Left ventricle myocardium inferior (tissue), 1 donor: Measurements from ENCODE around the gene NOL4L. TPM values are rescaled to one million over a fixed set of nuclear protein-coding genes. Genes with fewer than 3 reads are reported as not detected.

Experiments used
- DNase-seq: peaks from one replicate; pipeline ENCODE4 v3.0.0-alpha.2; 2020
- H3K27ac ChIP-seq: fragments of 200-600 bp; replicated peaks from 2 replicates; pipeline ENCODE4 v1.8.0; 2021
- H3K27me3 ChIP-seq: fragments of 200-600 bp; 2 replicates; pipeline ENCODE4 v1.8.0; 2021; ENCODE audit warnings: low read depth
- H3K36me3 ChIP-seq: fragments of 200-600 bp; 2 replicates; pipeline ENCODE4 v1.8.0; 2021
- H3K4me1 ChIP-seq: fragments of 200-600 bp; 2 replicates; pipeline ENCODE4 v1.8.0; 2021
- H3K4me3 ChIP-seq: fragments of 200-600 bp; 2 replicates; pipeline ENCODE4 v1.8.0; 2021; ENCODE audit warnings: mild to moderate bottlenecking, moderate library complexity
- H3K9me3 ChIP-seq: fragments of 200-600 bp; replicated peaks from 2 replicates; pipeline ENCODE4 v1.8.0; 2021
- intact Hi-C: fragments of 100-400 bp; cut with micrococcal nuclease; formaldehyde crosslinking; loops from one replicate; pipeline ENCODE4 v1.11.0; 2022
- total RNA-seq: library from RNA; stranded (reverse); fragmentation: NEBNext Ultra II Directional; extraction: Animal tissue kit (Norgen Biotek cat#: 25700); gene quantifications from one replicate; pipeline ENCODE4 v1.2.1, GENCODE V29; 2021
- TF ChIP-seq, protein P1 (sequence below): fragments of 200-600 bp; IDR thresholded peaks from 2 replicates; pipeline ENCODE4 v1.8.0; 2021; ENCODE audit warnings: antibody characterized with exemption, mild to moderate bottlenecking, borderline replicate concordance
- donor health status: DM: no; HTN: yes; CAD: no; lungs with severe emphysema.

The NOL4L gene
- total RNA-seq, 1 donor from 2014 or later, result 5.6 TPM

DNA sequence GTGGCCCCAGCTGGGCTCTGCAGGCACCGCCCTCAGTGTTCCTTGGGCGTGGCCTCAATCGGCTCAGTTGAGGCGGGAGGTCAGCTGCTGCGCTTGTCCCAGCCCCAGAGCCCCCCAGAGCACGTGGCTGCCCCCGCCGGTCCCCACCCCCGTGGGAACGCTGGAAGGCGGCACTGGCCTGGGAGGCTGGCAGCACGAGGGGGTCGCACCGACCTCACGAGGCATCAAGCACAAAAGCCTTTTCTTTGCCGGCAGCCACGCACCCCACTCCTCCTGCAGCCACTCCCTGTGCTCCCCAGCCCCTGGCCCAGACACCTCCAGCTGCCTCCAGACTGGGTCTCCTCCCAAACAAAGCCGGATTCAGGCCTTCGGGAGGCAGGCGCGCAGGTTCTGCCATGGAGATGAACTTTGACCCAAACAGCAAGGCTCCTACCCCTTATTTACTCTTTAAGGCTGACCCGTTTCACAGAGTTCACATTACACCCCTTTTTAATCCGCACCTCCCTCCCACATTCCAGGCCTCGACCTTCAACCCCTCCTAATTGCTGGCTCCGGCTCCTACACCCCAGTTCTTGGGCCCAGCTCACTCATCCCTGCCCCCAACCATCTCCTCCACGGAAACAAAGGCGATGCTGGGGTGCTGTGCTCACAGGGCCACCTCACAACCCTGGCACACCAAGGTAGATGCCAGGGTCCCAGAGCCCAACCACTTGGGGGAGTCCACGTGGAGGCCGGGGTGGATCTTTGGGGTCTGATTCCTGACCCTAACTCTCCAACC lies 111.7 kb downstream of the NOL4L start:
- peaks cover 95% of the 10 kb centered on the region for H3K4me1 ChIP-seq
- TF ChIP-seq, protein P1, sequence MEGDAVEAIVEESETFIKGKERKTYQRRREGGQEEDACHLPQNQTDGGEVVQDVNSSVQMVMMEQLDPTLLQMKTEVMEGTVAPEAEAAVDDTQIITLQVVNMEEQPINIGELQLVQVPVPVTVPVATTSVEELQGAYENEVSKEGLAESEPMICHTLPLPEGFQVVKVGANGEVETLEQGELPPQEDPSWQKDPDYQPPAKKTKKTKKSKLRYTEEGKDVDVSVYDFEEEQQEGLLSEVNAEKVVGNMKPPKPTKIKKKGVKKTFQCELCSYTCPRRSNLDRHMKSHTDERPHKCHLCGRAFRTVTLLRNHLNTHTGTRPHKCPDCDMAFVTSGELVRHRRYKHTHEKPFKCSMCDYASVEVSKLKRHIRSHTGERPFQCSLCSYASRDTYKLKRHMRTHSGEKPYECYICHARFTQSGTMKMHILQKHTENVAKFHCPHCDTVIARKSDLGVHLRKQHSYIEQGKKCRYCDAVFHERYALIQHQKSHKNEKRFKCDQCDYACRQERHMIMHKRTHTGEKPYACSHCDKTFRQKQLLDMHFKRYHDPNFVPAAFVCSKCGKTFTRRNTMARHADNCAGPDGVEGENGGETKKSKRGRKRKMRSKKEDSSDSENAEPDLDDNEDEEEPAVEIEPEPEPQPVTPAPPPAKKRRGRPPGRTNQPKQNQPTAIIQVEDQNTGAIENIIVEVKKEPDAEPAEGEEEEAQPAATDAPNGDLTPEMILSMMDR, result no peak

DNA sequence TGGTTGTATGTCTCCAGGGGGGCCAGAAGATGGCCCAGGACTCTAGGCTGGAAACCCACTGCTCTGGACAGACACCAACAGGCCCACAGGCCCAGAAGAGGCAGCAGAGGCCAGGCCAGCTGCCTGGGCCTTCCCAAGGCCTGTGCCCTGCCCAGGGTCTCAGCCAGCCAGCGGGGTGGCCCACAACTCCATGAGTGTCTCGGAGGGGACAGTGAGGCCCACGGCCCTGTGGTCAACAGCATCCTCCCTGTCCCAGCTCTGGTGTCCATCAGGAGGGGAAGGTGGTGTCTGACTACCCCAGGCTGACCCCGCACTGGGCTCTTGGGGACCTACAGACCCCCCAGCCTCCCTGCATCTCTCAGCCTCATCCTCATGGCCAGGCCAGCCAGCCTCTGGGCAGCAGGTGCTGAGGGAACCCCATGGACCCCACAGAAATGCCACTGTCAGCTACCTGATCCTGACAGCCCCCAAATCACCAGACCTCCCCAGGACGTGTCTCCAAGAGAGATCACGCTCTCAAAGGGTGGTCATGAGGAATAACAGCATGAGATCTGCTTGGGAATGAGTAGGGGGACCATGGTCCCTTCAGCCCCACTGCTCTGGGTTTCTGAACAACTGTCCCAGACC lies 112.4 kb downstream of the NOL4L start:
- Histone ChIP-seq H3K4me3 (peak overlapping the region; percentile 56), H3K9me3 (no peaks in the 10 kb centered on the region), H3K36me3 (peaks cover 4% of the 10 kb centered on the region), H3K4me1 (peaks cover 99% of the 10 kb centered on the region), H3K27me3 (no peaks in the 10 kb centered on the region), H3K27ac (peak overlapping the region; percentile 92)
- DNase-seq, result no peak
- TF ChIP-seq, protein P1, result no peak
- intact Hi-C loops, result no loop called here

More for the DNA sequence above, 111.7 kb downstream of the NOL4L start:
- peak overlapping the region; percentile 92 for H3K27ac ChIP-seq
- DNase-seq, result no peak
- intact Hi-C loops, result no loop called here
- peak overlapping the region; percentile 56 for H3K4me3 ChIP-seq
- H3K27me3 ChIP-seq, result no peaks in the 10 kb centered on the region
- no peaks in the 10 kb centered on the region for H3K9me3 ChIP-seq
- H3K36me3 ChIP-seq, result peaks cover 4% of the 10 kb centered on the region

DNA sequence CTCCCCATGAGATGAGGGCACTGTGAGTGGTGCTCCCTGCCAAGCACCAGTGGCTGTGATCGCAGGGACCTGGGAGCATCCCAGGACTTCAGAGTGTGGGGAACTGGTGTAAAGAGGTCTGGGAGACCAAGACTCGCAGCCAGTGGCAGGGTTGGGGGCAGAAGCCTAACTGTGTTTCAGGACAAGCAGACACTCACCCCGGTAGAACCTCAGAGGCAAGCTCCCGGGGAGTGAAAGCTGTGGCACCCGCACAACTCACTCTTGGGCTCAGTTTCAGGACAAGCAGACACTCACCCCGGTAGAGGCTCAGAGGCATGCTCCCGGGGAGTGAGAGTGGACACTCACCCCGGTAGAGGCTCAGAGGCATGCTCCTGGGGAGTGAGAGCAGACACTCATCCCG lies 114.2 kb downstream of the NOL4L start:
- no peaks in the 10 kb centered on the region for H3K9me3 ChIP-seq
- no peak overlapping the region for H3K4me3 ChIP-seq
- H3K36me3 ChIP-seq, result peaks cover 4% of the 10 kb centered on the region
- H3K27me3 ChIP-seq, result no peaks in the 10 kb centered on the region
- peaks cover 99% of the 10 kb centered on the region for H3K4me1 ChIP-seq
- TF ChIP-seq, protein P1, result no peak
- intact Hi-C loops, result no loop called here
- no peak for DNase-seq
- H3K27ac ChIP-seq, result peak overlapping the region; percentile 90

DNA sequence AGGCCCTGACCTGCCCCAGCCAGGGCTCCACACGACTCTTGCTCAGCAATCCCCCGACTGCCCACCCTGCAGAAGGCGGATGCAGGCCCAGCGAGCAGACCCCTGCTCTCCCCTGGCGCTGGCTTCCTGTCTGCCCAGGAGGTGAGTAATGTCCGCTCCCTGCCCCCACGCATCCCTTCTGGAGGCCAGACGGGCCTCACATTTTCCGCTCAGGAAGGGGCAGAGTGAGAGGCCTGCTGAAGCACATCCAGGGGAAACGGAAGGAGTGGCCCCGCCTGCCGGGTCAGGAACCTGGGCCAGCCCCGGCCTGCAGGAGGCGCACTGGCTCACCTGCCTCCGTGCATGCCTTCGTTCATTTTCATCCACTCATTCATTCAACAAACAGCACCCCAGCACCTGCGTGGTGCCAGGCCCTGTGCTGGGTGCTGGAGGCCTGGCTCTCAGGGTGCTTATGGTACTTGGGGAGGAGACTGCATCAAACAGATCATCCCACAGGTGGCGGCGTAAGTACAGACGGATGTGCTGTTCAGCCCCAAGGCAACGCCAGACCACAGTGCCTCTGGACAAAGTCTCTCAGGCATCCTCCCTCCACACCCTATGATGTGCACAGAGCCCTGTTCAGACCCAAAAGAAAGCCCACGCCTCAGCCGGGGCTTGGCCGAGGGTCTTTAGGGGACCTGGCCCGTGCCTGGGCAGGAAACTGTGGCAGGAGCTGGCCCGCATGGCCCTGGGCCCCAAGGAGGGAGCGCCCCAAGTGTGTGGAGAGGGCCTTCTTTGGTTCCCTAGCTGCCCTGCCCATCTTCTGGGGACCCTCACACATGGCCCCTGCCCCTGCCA lies 114.9 kb downstream of the NOL4L start:
- Histone ChIP-seq H3K27me3 (no peaks in the 10 kb centered on the region), H3K9me3 (no peaks in the 10 kb centered on the region), H3K36me3 (peaks cover 4% of the 10 kb centered on the region), H3K4me1 (peaks cover 99% of the 10 kb centered on the region), H3K4me3 (peak overlapping the region; percentile 11), H3K27ac (peak overlapping the region; percentile 90)
- DNase-seq, result peak; percentile 64
- intact Hi-C loops, result no loop called here
- TF ChIP-seq, protein P1, result peak; percentile 68

GRCh38 chr20:32468860-32469259 lies 116.3 kb downstream of the NOL4L start:
- intact Hi-C loops, result no loop called here
- H3K27me3 ChIP-seq, result no peaks in the 10 kb centered on the region
- H3K27ac ChIP-seq, result peak overlapping the region; percentile 90
- no peak for DNase-seq
- TF ChIP-seq, protein P1, result no peak
- peaks cover 96% of the 10 kb centered on the region for H3K4me1 ChIP-seq
- H3K4me3 ChIP-seq, result no peak overlapping the region
- H3K9me3 ChIP-seq, result no peaks in the 10 kb centered on the region
- H3K36me3 ChIP-seq, result peaks cover 4% of the 10 kb centered on the region
